Muscle of leg (tissue), 11 donors: ENCODE data around the gene BNC2. TPM values are rescaled to one million over a fixed set of nuclear protein-coding genes. Genes with fewer than 3 reads are reported as not detected.

ENCODE experiments used
- DNase-seq: peaks from one replicate; pipeline ENCODE4 v3.0.0; 2013
- H3K27ac ChIP-seq: one replicate; pipeline ENCODE4 v1.5.1; 2013; ENCODE audit warnings: mild to moderate bottlenecking, low read length, control low read depth
- H3K27me3 ChIP-seq: one replicate; pipeline ENCODE4 v1.6.1; 2013; ENCODE audit warnings: low read length; ENCODE audit not compliant: control insufficient read depth, insufficient read depth
- H3K36me3 ChIP-seq: one replicate; pipeline ENCODE4 v1.6.1; 2013; ENCODE audit warnings: low read length; ENCODE audit not compliant: control insufficient read depth, insufficient read depth
- H3K4me1 ChIP-seq: one replicate; pipeline ENCODE4 v1.6.1; 2013; ENCODE audit warnings: low read length; ENCODE audit not compliant: control insufficient read depth, insufficient read depth
- H3K4me3 ChIP-seq: one replicate; pipeline ENCODE4 v1.5.1; 2013; ENCODE audit warnings: low read length, control low read depth
- H3K9me3 ChIP-seq: replicated peaks from 2 replicates; pipeline ENCODE4 v1.6.1; 2013; ENCODE audit warnings: low read depth, low read length; ENCODE audit not compliant: control insufficient read depth
- WGBS: methylation state at CpG from one replicate; pipeline ENCODE4 v1.1.5; 2013; ENCODE audit warnings: missing lambda C conversion rate; ENCODE audit not compliant: insufficient coverage; 5-methylcytosine and 5-hydroxymethylcytosine counted together
- polyA plus RNA-seq, 8 donors: library from polyadenylated mRNA; unstranded; fragments of 120-200 nt; gene quantifications; one replicate each; pipeline versions ENCODE4 v1.2.1 to v1.2.3, GENCODE V29; 2013; ENCODE audit warnings: inconsistent platforms in 1 of 8, low replicate concordance in 1 of 8; ENCODE audit not compliant: insufficient read length in 8 of 8, insufficient read depth in 1 of 8
- total RNA-seq: library from RNA; stranded (reverse); fragments of 120-200 nt; gene quantifications from one replicate; pipeline ENCODE4 v1.2.4, GENCODE V29; 2013

Gene BNC2
- total and polyA plus RNA-seq, 9 donors: 4.7 to 24.0 (median 7.6) TPM

DNA sequence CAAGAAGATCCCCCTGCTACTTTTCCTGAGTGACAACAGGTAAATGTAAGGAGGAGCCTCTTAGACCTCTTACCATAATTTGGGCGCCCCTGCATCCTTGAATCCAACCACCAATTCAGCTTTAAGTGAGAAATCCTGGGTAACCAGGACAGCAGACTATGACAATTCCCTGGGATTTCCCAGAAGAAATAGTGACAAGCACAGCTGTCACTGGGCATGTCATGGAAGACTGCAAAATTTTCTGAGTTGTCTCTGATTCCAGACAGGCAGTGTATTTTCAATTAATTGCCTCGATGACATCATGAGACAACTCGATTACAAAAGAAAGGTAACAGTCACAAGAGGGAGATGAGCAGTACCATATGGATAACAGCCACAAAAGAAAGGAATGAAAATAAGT is 256.9 kb downstream of the BNC2 start:
- H3K27me3 ChIP-seq: no peaks in the 10 kb centered on the region

DNA sequence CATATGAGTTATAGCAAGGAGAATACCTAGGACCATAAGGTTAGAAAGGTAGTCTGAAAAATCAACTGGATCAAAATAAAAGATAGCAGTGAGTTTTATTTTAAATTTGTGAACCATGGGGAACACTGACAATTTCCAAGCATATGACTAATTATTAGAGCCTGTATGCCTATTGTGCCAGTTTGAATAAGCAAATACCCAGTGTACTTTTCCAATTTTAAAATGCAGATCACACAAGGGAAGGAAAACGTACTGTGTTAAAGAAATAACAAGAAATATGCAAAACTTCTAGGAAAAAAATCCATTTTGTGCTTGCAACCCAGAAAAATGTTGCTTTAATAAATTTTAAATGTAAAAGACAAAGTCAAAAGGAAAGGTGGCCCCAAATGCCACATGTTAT is 257.4 kb downstream of the BNC2 start:
- Histone ChIP-seq H3K36me3 (no peaks in the 10 kb centered on the region), H3K4me3 (no peak overlapping the region), H3K4me1 (no peaks in the 10 kb centered on the region), H3K27ac (no peak overlapping the region), H3K27me3 (no peaks in the 10 kb centered on the region), H3K9me3 (no peaks in the 10 kb centered on the region)
- WGBS: no CpG with 5 or more reads among the region's 1 CpG
- DNase-seq: no peak

More for the DNA sequence above, 256.9 kb downstream of the BNC2 start:
- H3K36me3 ChIP-seq: no peaks in the 10 kb centered on the region
- H3K9me3 ChIP-seq: no peaks in the 10 kb centered on the region
- WGBS: no CpG with 5 or more reads among the region's 3 CpGs
- no peaks in the 10 kb centered on the region for H3K4me1 ChIP-seq
- no peak for DNase-seq
- no peak overlapping the region for H3K4me3 ChIP-seq
- no peak overlapping the region for H3K27ac ChIP-seq

DNA sequence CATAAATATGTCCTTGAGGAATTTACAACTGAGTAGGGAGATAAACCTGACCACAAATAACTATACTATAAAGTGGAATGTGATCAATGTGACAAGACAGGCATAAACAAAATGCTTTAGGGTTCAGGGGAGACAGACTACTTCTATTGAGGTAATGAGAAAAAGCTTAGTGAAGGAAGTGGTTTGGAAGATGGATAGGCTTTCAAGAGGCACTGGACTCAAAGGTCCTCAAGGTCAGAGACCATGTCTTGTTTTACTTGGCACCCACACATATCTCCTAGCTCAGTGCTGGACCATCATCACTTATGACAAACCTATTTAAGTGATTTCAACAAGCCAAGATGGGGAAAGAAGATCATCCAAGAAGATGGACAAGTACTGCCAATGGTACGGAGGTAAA is 257.8 kb downstream of the BNC2 start:
- no peak overlapping the region for H3K4me3 ChIP-seq
- no peak for DNase-seq
- H3K27me3 ChIP-seq: no peaks in the 10 kb centered on the region
- H3K36me3 ChIP-seq: no peaks in the 10 kb centered on the region
- 100% methylated on average over 1 of the region's 1 CpG for WGBS
- H3K27ac ChIP-seq: no peak overlapping the region
- no peaks in the 10 kb centered on the region for H3K4me1 ChIP-seq
- H3K9me3 ChIP-seq: no peaks in the 10 kb centered on the region

DNA sequence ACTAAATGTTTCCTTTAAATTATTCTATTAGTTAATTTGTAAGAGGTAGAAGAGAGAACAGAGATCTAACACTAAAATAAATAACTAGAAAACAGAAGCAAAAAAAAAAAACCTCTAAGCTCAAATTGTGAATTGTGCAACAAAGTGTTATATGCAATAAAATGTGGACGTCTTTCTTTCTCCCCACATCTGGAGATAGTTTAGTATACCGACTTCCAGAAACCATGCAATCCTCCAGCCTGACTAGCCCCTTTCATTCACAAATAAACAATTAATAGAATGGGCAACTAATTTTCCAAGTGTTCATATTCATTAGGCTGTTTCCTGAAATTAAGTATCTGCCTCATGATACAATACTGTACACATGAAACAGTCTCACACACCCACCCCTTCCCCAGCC is 258.5 kb downstream of the BNC2 start:
- no peaks in the 10 kb centered on the region for H3K4me1 ChIP-seq
- H3K27ac ChIP-seq: no peak overlapping the region
- no CpG with 5 or more reads among the region's 2 CpGs for WGBS
- no peaks in the 10 kb centered on the region for H3K27me3 ChIP-seq
- no peaks in the 10 kb centered on the region for H3K36me3 ChIP-seq
- H3K4me3 ChIP-seq: no peak overlapping the region
- no peaks in the 10 kb centered on the region for H3K9me3 ChIP-seq
- DNase-seq: peak; percentile 61

DNA sequence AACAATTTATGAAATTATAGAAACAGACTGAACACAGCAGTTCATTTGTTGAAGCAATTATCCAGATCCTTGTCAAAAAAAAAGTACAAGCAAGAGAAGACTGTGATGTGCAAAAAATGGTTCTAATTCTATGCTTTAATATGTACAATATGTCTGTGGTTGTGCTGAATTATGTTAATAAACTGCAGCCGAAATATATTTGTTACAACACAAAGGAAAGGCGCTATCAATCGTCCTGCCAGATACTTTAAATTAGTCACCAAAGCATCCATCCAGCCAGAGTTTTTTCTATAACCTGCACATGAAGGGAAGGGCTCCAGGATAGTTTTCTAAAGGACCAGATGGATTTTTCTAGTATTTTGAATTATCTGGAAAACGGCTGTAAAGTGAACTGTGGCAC is 259.5 kb downstream of the BNC2 start:
- no CpG with 5 or more reads among the region's 4 CpGs for WGBS
- H3K4me1 ChIP-seq: no peaks in the 10 kb centered on the region
- H3K27me3 ChIP-seq: no peaks in the 10 kb centered on the region
- no peaks in the 10 kb centered on the region for H3K9me3 ChIP-seq
- H3K4me3 ChIP-seq: no peak overlapping the region
- DNase-seq: peak; percentile 48
- no peak overlapping the region for H3K27ac ChIP-seq
- no peaks in the 10 kb centered on the region for H3K36me3 ChIP-seq

DNA sequence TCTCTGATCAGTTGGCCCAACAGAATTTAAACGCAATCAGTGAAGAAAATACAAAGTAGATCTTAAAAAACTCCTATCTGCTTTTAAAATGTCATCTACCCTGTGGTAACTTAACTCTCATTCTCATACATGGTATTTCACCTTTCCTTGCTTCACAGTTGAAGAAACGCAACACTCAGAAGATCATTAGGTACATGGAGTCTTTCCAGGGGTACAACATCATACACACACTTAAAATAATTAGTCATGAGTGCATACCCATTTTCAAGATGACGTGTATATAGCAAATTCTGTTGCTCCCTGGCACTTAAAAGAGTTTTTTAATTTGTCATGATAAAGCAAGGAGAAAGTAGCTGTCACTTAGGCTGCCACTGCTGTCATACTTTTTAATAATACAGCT is 259.9 kb downstream of the BNC2 start:
- no peaks in the 10 kb centered on the region for H3K9me3 ChIP-seq
- DNase-seq: no peak
- H3K4me1 ChIP-seq: no peaks in the 10 kb centered on the region
- no peaks in the 10 kb centered on the region for H3K36me3 ChIP-seq
- WGBS: no CpG with 5 or more reads among the region's 3 CpGs
- H3K27ac ChIP-seq: no peak overlapping the region
- no peaks in the 10 kb centered on the region for H3K27me3 ChIP-seq
- no peak overlapping the region for H3K4me3 ChIP-seq

DNA sequence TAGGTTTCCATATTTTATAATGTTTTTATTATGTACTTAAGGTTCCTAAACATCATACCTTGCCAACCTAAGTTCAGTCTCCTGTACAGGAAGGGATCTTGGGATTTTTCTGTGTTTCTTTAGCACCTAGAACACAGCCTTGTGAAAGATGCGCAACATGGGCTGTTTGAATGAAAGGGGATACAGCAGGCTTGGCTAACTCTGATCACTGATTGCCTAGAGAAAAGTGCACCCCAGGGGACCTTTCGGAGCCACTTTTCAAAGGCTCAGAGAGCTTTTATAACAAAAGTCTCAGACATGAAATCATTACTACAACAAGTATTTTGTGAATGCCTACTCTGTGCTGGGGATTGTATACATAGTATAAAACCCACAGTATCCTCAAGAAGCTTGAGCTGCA is 261.6 kb downstream of the BNC2 start:
- H3K27ac ChIP-seq: no peak overlapping the region
- no peak for DNase-seq
- no peak overlapping the region for H3K4me3 ChIP-seq
- no peaks in the 10 kb centered on the region for H3K36me3 ChIP-seq
- H3K27me3 ChIP-seq: no peaks in the 10 kb centered on the region
- H3K9me3 ChIP-seq: no peaks in the 10 kb centered on the region
- WGBS: 100% methylated on average over 1 of the region's 2 CpGs
- H3K4me1 ChIP-seq: no peaks in the 10 kb centered on the region

DNA sequence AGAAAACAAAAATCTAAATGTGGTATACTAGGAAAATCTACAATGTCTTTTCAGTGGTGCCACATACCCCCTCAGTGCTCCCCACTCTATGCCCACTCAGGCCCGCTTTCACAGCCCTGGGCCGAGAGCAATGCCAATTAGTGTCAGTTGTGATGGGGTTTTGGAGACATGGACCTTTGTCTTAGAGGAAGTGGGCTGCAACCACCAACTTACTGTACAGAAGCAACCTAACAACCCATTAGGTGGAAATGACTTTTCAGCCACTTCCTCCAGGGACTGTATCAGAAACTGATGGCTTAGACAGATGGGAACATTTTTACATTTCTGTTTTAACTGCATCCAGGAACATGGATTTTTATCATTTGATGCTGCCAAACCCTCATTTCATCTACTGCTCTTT is 268.0 kb downstream of the BNC2 start:
- WGBS: no CpG with 5 or more reads among the region's 2 CpGs
- Histone ChIP-seq H3K27me3 (no peaks in the 10 kb centered on the region), H3K9me3 (no peaks in the 10 kb centered on the region), H3K4me3 (no peak overlapping the region), H3K36me3 (no peaks in the 10 kb centered on the region), H3K27ac (no peak overlapping the region), H3K4me1 (no peaks in the 10 kb centered on the region)
- DNase-seq: no peak

DNA sequence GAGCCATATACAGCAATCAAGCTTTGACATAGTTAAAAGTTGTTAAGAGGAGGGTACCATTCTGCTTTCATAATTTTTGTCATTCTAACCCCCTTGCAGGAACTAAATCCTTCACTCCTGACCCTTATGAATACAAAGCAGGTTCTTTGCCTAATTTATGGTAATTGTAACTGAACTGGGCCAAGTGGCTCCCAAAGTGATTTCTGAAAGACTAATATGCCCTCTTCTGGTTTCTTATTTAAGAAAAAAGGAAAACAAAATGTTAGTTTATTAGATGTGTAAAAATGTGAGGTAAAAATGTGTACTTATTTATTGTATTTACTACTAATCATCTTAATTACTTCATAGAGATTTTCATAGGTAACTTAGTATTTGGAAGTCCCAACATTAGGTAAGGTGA is 268.5 kb downstream of the BNC2 start:
- DNase-seq: no peak
- Histone ChIP-seq H3K27ac (no peak overlapping the region), H3K27me3 (no peaks in the 10 kb centered on the region), H3K36me3 (no peaks in the 10 kb centered on the region), H3K4me1 (no peaks in the 10 kb centered on the region), H3K9me3 (no peaks in the 10 kb centered on the region), H3K4me3 (no peak overlapping the region)

DNA sequence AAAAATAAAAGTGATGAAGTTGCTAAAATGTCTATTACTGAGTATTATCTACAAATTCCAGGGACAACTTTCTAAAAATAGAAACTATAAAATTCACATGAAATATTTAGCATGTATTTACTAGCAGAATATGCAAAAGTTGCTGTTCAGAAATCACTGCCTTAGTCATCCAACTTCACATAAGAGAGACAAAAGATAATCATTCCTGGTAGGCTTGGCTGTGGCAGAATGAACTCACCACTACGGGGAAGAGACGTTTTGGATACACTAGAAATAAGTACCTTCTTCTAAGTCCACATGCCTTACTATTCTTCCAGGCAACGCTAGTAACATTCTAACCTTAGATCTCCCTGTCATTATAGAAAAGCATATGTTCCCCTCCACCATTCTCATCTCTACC is 272.2 kb downstream of the BNC2 start:
- Histone ChIP-seq H3K9me3 (no peaks in the 10 kb centered on the region), H3K27me3 (no peaks in the 10 kb centered on the region), H3K27ac (no peak overlapping the region), H3K4me3 (no peak overlapping the region), H3K36me3 (no peaks in the 10 kb centered on the region), H3K4me1 (no peaks in the 10 kb centered on the region)
- no peak for DNase-seq
- 51% methylated on average over 2 of the region's 3 CpGs for WGBS

DNA sequence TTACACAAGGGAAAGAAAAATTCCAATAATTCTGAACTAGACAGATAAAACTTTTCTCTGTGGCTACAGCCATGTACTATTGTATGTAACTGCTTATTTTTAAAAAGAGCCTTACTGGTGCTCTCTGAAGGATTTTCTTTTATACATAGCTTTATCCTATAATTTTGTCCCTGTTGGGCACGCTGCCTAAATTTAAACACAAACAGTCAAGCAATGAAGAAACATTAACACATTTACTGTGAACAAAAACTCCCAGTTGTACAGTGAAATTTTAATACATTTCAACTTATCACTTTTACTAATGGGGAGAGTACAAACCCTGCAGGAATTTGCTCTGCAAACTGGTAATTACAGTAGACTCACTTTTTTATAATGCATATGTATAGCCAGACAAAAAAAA is 273.3 kb downstream of the BNC2 start:
- H3K36me3 ChIP-seq: no peaks in the 10 kb centered on the region
- H3K9me3 ChIP-seq: no peaks in the 10 kb centered on the region
- no peak overlapping the region for H3K4me3 ChIP-seq
- H3K27me3 ChIP-seq: no peaks in the 10 kb centered on the region
- H3K4me1 ChIP-seq: no peaks in the 10 kb centered on the region
- no CpG with 5 or more reads among the region's 1 CpG for WGBS
- H3K27ac ChIP-seq: no peak overlapping the region
- DNase-seq: no peak
